Measurements from ENCODE around the gene HMGN5.

- no peak for TF ChIP-seq POLR2A (IDR thresholded peaks at IDR 0.05)
- TF ChIP-seq CTCF (IDR thresholded peaks at IDR 0.05), result no peak
- TF ChIP-seq EP300 (IDR thresholded peaks at IDR 0.05), result no peak
- TF ChIP-seq POLR2AphosphoS5 (IDR thresholded peaks at IDR 0.05), result no peak
Observed at GRCh38 chrX:81232218-81232617, 30.5 kb upstream of the HMGN5 start.
